Caki2 (cell line): ENCODE measurements around the gene TOX2. TPM values are rescaled to one million over a fixed set of nuclear protein-coding genes. Genes with fewer than 3 reads are reported as not detected.

ENCODE experiments used
- DNase-seq: peaks from one replicate; pipeline ENCODE4 v3.0.0-alpha.2; 2015; ENCODE audit warnings: low read depth
- in situ Hi-C: cut with HindIII; loops from 2 replicates; pipeline ENCODE4 v1.10.0; 2016; ENCODE audit warnings: low sequenced_read_pairs, low pct_unique_long_range_greater_than_20kb, mixed read lengths
- total RNA-seq: library from RNA; depleted of rRNA; stranded (reverse); fragments of >200 nt; shearing (Covaris generic); gene quantifications from 2 replicates; pipeline ENCODE4 v1.2.3, GENCODE V29; 2014; ENCODE audit warnings: low replicate concordance

Gene TOX2
- total RNA-seq, 1 experiment from 2014 or later, result not detected

- in situ Hi-C loops, result no loop called here
- no peak for DNase-seq
Observed at GRCh38 chr20:43984587-43984986, 69.9 kb downstream of the TOX2 start.

- in situ Hi-C loops, result no loop called here
- no peak for DNase-seq
Observed at GRCh38 chr20:43985121-43985520, 70.5 kb downstream of the TOX2 start.

GRCh38 chr20:43985608-43986316 is 71.1 kb downstream of the TOX2 start:
- in situ Hi-C loops, result no loop called here
- DNase-seq, result no peak

- in situ Hi-C loops, result no loop called here
- no peak for DNase-seq
Observed at GRCh38 chr20:43987018-43987417, 72.4 kb downstream of the TOX2 start.

GRCh38 chr20:43987531-43987930 is 72.9 kb downstream of the TOX2 start:
- no peak for DNase-seq
- in situ Hi-C loops, result no loop called here

- in situ Hi-C loops, result no loop called here
- no peak for DNase-seq
Observed at GRCh38 chr20:43988451-43988850, 73.8 kb downstream of the TOX2 start.

GRCh38 chr20:43988867-43989266 is 74.2 kb downstream of the TOX2 start:
- in situ Hi-C loops, result no loop called here
- no peak for DNase-seq

- no peak for DNase-seq
- in situ Hi-C loops, result loop anchor here (10.0 kb wide), 1 partner anchor 46 kb away; no protein-coding TSS in a partner anchor
Observed at GRCh38 chr20:43991261-43991660, 76.6 kb downstream of the TOX2 start.

GRCh38 chr20:43991982-43992381 is 77.3 kb downstream of the TOX2 start:
- in situ Hi-C loops, result loop anchor here (10.0 kb wide), 1 partner anchor 47 kb away; no protein-coding TSS in a partner anchor
- DNase-seq, result no peak

GRCh38 chr20:43992885-43993284 is 78.2 kb downstream of the TOX2 start:
- no peak for DNase-seq
- in situ Hi-C loops, result loop anchor here (10.0 kb wide), 1 partner anchor 48 kb away; no protein-coding TSS in a partner anchor

- DNase-seq, result no peak
- in situ Hi-C loops, result loop anchor here (10.0 kb wide), 1 partner anchor 49 kb away; no protein-coding TSS in a partner anchor
Observed at GRCh38 chr20:43993560-43993959, 78.9 kb downstream of the TOX2 start.

- in situ Hi-C loops, result loop anchor here (10.0 kb wide), 1 partner anchor 50 kb away; no protein-coding TSS in a partner anchor
- no peak for DNase-seq
Observed at GRCh38 chr20:43994486-43995100, 79.9 kb downstream of the TOX2 start.

- in situ Hi-C loops, result loop anchor here (10.0 kb wide), 1 partner anchor 51 kb away; no protein-coding TSS in a partner anchor
- no peak for DNase-seq
Observed at GRCh38 chr20:43995645-43996044, 81.0 kb downstream of the TOX2 start.

- DNase-seq, result no peak
- in situ Hi-C loops, result loop anchor here (10.0 kb wide), 1 partner anchor 52 kb away; no protein-coding TSS in a partner anchor
Observed at GRCh38 chr20:43996240-43996930, 81.7 kb downstream of the TOX2 start.

GRCh38 chr20:43999848-44000247 is 85.2 kb downstream of the TOX2 start:
- in situ Hi-C loops, result loop anchor here (10.0 kb wide), 1 partner anchor 55 kb away; no protein-coding TSS in a partner anchor
- no peak for DNase-seq

GRCh38 chr20:44001667-44002596 is 87.3 kb downstream of the TOX2 start:
- in situ Hi-C loops, result no loop called here
- no peak for DNase-seq

- DNase-seq, result no peak
- in situ Hi-C loops, result no loop called here
Observed at GRCh38 chr20:44002861-44003260, 88.2 kb downstream of the TOX2 start.

GRCh38 chr20:44003609-44004008 is 89.0 kb downstream of the TOX2 start:
- no peak for DNase-seq
- in situ Hi-C loops, result no loop called here
